PC-9 (cell line): ENCODE results near the gene CPA4.

Experiments
- EZH2 ChIP-seq: fragments of 200-600 bp; sonication (generic); IDR thresholded peaks from 2 replicates; pipeline ENCODE4 v1.8.0; 2017; ENCODE audit warnings: antibody characterized with exemption, low read depth
- TF ChIP-seq, protein P1 (sequence below): fragments of 200-600 bp; sonication (generic); conservative IDR thresholded peaks from 2 replicates; pipeline ENCODE4 v1.6.1; 2017; ENCODE audit warnings: mixed run types, antibody characterized with exemption, mild to moderate bottlenecking, moderate library complexity

DNA sequence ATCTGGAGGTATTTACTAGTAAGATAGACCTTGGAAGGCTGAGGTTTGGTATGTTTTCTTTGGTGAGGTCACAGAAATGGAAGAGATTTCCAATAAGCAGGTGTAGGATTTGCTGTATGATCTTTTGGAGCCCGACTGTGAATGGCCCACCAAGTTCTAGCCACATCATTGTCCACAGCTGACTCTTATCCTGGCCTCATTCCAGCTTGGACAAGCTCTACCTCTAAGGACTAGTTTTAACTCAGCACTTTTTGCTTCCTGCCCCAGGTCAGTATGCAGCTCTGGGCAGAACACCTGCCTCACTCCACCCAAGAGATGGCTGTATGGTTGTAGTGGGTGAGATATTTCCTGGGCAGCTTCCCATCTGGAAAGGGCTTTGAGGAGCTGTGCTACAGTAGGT is 6.1 kb upstream of the CPA4 start:
- TF ChIP-seq EZH2 = no peak
- TF ChIP-seq, protein P1, sequence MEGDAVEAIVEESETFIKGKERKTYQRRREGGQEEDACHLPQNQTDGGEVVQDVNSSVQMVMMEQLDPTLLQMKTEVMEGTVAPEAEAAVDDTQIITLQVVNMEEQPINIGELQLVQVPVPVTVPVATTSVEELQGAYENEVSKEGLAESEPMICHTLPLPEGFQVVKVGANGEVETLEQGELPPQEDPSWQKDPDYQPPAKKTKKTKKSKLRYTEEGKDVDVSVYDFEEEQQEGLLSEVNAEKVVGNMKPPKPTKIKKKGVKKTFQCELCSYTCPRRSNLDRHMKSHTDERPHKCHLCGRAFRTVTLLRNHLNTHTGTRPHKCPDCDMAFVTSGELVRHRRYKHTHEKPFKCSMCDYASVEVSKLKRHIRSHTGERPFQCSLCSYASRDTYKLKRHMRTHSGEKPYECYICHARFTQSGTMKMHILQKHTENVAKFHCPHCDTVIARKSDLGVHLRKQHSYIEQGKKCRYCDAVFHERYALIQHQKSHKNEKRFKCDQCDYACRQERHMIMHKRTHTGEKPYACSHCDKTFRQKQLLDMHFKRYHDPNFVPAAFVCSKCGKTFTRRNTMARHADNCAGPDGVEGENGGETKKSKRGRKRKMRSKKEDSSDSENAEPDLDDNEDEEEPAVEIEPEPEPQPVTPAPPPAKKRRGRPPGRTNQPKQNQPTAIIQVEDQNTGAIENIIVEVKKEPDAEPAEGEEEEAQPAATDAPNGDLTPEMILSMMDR = no peak
